Gastroesophageal sphincter (tissue), 3 donors: ENCODE results near the gene FAM184B.

ENCODE experiments used
- CTCF ChIP-seq, 4 experiments: fragments of 200-600 bp in 2 of 4; fragments of 450-650 bp in 2 of 4; sonication (generic) in 1 of 4; IDR thresholded peaks; one replicate each; pipeline ENCODE4 v1.5.1; 2017 to 2019; ENCODE audit warnings: antibody characterized with exemption in 4 of 4, mild to moderate bottlenecking in 2 of 4, moderate library complexity in 2 of 4
- EP300 ChIP-seq: sonication (generic); formaldehyde crosslinking; IDR thresholded peaks from one replicate; pipeline ENCODE4 v1.6.1; 2017; ENCODE audit warnings: antibody characterized with exemption, mild to moderate bottlenecking
- POLR2A ChIP-seq, 2 donors: fragments of 450-650 bp; IDR thresholded peaks; one replicate each; pipeline ENCODE4 v1.6.1; 2017; ENCODE audit warnings: antibody characterized with exemption in 2 of 2, mild to moderate bottlenecking in 2 of 2, moderate library complexity in 1 of 2

GRCh38 chr4:17812801-17813200 is 31.4 kb upstream of the FAM184B start:
- TF ChIP-seq CTCF (IDR thresholded peaks at IDR 0.05) (no peak), EP300 (no peak), POLR2A (IDR thresholded peaks at IDR 0.05) (no peak)
